ENCODE results near the gene DDRGK1. TPM values are rescaled to one million over a fixed set of nuclear protein-coding genes. Genes with fewer than 3 reads are reported as not detected.

The DDRGK1 gene
- total and polyA plus RNA-seq, 8 donors, result 2.3 to 108 (median 52.4) TPM

DNA sequence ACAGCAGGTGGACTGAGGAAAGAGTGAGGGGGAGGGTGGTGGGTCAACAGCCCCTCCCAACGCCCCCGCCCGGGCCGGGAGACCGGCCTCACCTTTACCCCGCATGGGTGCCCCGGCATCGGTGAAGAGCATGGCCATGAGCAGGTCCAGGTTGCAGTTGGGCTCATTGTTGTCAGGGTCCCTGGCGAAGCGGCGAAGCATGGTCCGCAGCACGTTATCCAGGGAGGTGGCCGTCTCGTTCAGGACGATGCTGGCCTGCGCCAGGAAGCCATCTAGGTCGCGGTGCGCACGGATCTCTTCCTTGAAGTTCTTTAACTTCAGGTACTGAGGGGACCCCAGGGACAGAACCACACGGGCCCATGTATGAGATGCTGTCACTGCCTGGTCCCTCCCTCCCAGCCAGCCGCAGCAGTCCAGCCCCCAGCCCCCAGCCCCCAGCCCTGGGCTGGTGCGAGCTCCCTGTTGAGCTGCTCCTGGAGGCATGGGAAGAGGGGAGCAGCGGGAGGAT, 29.6 kb upstream of the DDRGK1 start:
- 86 to 94% (median 92%) methylated on average over 13 to 25 of the region's 25 CpGs for WGBS, 5 donors
- H3K36me3 ChIP-seq, result no peaks in the 10 kb centered on the region
- peaks cover 0 to 49% (median 27%) of the 10 kb centered on the region in 3 donors for H3K27me3 ChIP-seq
- peaks cover 13 to 19% (median 16%) of the 10 kb centered on the region in 4 donors for H3K4me1 ChIP-seq
- H3K9me3 ChIP-seq, result no peaks in the 10 kb centered on the region
- intact Hi-C loops (cut with DNase I; ENCODE audit: low total_unique reads), result no loop called here
- no peak for DNase-seq
- TF ChIP-seq POLR2AphosphoS5 (IDR thresholded peaks at IDR 0.05), result no peak
- TF ChIP-seq, protein P1, sequence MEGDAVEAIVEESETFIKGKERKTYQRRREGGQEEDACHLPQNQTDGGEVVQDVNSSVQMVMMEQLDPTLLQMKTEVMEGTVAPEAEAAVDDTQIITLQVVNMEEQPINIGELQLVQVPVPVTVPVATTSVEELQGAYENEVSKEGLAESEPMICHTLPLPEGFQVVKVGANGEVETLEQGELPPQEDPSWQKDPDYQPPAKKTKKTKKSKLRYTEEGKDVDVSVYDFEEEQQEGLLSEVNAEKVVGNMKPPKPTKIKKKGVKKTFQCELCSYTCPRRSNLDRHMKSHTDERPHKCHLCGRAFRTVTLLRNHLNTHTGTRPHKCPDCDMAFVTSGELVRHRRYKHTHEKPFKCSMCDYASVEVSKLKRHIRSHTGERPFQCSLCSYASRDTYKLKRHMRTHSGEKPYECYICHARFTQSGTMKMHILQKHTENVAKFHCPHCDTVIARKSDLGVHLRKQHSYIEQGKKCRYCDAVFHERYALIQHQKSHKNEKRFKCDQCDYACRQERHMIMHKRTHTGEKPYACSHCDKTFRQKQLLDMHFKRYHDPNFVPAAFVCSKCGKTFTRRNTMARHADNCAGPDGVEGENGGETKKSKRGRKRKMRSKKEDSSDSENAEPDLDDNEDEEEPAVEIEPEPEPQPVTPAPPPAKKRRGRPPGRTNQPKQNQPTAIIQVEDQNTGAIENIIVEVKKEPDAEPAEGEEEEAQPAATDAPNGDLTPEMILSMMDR (IDR thresholded peaks at IDR 0.05), result no peak
- no peak for TF ChIP-seq POLR2A (IDR thresholded peaks at IDR 0.05)
- no peak overlapping the region for H3K27ac ChIP-seq
- no peak overlapping the region for H3K4me3 ChIP-seq

DNA sequence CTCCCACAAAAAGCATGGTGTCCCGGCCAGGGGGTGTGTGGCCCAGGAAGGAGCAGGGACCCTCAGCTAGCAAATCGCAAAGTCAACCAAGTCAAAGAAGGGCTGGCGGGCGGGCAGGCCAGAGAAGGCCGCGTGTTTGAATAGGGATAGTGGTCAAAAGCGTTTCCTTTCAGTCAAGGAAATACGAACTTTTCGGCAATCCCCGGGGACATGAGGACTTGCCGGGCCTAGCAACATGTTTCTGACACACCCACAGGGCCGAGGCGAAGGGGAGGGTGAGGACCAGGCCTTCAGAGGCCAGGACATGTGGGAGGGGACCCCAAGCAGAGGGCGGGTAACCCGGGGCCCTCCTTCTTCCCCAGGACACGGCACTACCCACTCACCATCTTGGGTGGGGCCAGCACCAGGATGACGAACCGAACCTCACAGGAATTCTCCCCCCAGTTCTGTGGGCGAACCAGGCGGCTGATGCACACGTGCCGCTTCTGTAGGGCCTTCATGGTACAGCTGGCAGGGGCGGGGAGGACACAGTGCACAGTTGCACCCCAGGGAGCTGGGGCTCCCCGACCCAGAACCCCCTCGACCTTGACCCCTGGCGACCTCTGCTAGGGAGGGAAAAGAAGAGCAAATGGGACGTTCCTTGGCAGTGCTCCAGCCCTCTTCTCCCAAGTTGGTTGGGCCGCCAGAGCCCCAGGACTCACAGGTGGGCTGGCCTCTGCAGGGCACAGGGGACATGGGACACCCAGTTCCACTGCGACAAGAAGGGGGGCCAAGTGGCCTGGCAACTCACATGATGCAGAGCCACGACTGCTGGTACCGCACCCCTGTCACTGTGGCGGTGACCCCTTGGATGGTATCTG, 28.9 kb upstream of the DDRGK1 start:
- WGBS, 5 donors, result 85 to 91% (median 89%) methylated on average over 25 to 32 of the region's 32 CpGs
- no peak overlapping the region for H3K4me3 ChIP-seq

DNA sequence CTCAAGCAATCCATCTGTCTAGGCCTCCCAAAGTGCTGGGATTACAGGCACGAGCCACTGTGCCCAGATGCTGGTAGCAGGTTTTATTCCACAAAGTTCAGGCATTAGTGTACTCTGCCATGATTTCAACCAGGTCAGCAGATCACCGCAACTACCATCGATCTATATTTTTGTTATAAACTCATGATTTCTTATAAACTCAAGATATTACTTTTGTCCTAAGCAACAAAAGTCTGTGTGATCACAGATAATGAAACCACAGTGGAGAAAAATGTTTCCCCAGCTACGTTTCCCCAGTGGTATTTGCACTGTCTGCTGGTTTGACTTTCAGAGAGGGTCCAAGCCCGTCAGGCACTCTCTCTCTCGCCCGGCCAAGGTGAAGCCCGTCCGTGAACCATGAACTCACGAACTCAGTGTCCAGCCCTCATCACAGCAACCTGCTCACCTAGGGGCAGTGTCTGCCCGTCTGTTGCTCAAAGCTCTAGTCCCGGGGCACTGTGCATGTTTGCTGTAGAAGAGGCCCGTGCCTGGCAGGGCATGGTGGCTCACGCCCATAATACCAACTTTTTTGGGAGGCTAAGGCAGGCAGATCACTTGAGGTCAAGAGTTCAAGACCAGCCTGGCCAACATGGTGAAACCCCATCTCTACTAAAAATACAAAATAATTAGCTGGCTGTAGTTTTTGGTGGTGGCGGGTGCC, 27.6 kb upstream of the DDRGK1 start:
- Histone ChIP-seq H3K4me3 (no peak overlapping the region), H3K36me3 (peaks cover 0 to 2% (median under 1%) of the 10 kb centered on the region in 4 donors), H3K4me1 (no peaks in the 10 kb centered on the region), H3K27ac (no peak overlapping the region), H3K9me3 (no peaks in the 10 kb centered on the region), H3K27me3 (peaks cover 0 to 29% (median 7%) of the 10 kb centered on the region in 3 donors)
- TF ChIP-seq EP300 (IDR thresholded peaks at IDR 0.05) (no peak), POLR2A (IDR thresholded peaks at IDR 0.05) (no peak), POLR2AphosphoS5 (IDR thresholded peaks at IDR 0.05) (no peak)
- TF ChIP-seq, protein P1 (IDR thresholded peaks at IDR 0.05), result no peak
- DNase-seq, result no peak
- WGBS, 5 donors, result 86 to 93% (median 90%) methylated on average over 15 of the region's 15 CpGs
- intact Hi-C loops (cut with DNase I; ENCODE audit: low total_unique reads), result no loop called here

More for the DNA sequence above, 28.9 kb upstream of the DDRGK1 start:
- TF ChIP-seq, protein P1 (IDR thresholded peaks at IDR 0.05), result no peak
- TF ChIP-seq EP300 (IDR thresholded peaks at IDR 0.05), result no peak
- no peak for TF ChIP-seq POLR2AphosphoS5 (IDR thresholded peaks at IDR 0.05)
- TF ChIP-seq POLR2A (IDR thresholded peaks at IDR 0.05), result no peak
- H3K27me3 ChIP-seq, result peaks cover 0 to 42% (median 20%) of the 10 kb centered on the region in 3 donors
- no peak for DNase-seq
- intact Hi-C loops (cut with DNase I; ENCODE audit: low total_unique reads), result no loop called here
- peaks cover 8 to 12% (median 9%) of the 10 kb centered on the region in 4 donors for H3K4me1 ChIP-seq
- H3K36me3 ChIP-seq, result no peaks in the 10 kb centered on the region
- no peak overlapping the region for H3K27ac ChIP-seq
- H3K9me3 ChIP-seq, result no peaks in the 10 kb centered on the region

DNA sequence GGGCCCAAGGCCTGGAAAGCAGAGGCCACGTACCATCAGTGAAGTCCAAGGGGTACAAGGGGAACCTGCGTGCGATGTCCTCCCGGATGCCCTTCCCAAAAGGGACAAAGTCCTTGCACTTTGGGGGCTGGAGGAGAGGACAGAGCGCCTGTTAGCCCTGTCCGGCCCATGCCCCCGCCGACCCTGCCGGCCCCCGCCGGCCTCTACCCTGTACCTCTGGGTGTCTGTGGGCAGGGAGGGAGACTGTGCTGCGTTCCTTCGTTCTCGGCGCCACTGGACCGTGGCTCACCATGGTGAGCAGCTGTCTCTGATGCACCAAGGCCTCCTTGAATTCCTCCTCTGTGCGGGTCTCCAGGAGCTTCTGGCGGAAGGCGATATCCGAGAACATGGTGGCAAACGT, 26.6 kb upstream of the DDRGK1 start:
- H3K4me1 ChIP-seq, result no peaks in the 10 kb centered on the region
- TF ChIP-seq POLR2AphosphoS5 (IDR thresholded peaks at IDR 0.05) (no peak), EP300 (IDR thresholded peaks at IDR 0.05) (no peak), POLR2A (IDR thresholded peaks at IDR 0.05) (no peak)
- TF ChIP-seq, protein P1 (IDR thresholded peaks at IDR 0.05), result no peak
- no peak overlapping the region for H3K27ac ChIP-seq
- 90 to 96% (median 94%) methylated on average over 21 of the region's 21 CpGs for WGBS, 5 donors
- H3K9me3 ChIP-seq, result no peaks in the 10 kb centered on the region
- peaks cover 0 to 7% (median 5%) of the 10 kb centered on the region in 4 donors for H3K36me3 ChIP-seq
- intact Hi-C loops (cut with DNase I; ENCODE audit: low total_unique reads), result no loop called here
- peaks cover 0 to 19% (median 0%) of the 10 kb centered on the region in 3 donors for H3K27me3 ChIP-seq
- no peak for DNase-seq
- no peak overlapping the region for H3K4me3 ChIP-seq
